ENCODE results near the gene EGFL7. TPM values are rescaled to one million over a fixed set of nuclear protein-coding genes. Genes with fewer than 3 reads are reported as not detected.

Gene EGFL7
- total RNA-seq: 100 to 1,000 TPM; 101 to 106 TPM
- 68.5 TPM for polyA plus RNA-seq (ENCODE audit: insufficient read depth, low read depth, low replicate concordance)
- long read RNA-seq, donor 1, transcript EGFL7-202 (9 exons, 1,282 nt): major isoform, 8 of 34 reads
- long read RNA-seq, donor 1, transcript EGFL7-204 (10 exons, 1,529 nt): minor isoform, 6 of 34 reads
- long read RNA-seq, donor 1, partial matches to known transcripts: 18 of 34 reads
- long read RNA-seq, donor 1, other reads (novel, unspliced or antisense): 0 of 34 reads
- long read RNA-seq, donor 2, partial matches to known transcripts: 19 of 26 reads
- long read RNA-seq, donor 2, other reads (novel, unspliced or antisense): 0 of 26 reads

GRCh38 chr9:136662656-136663581, at the start of gene EGFL7:
Gene EGFL7 (plus strand): TSS chr9:136662916. CDS start chr9:136668283, 5,367 bp downstream.
- no peak for DNase-seq

GRCh38 chr9:136613824-136614371, 48.8 kb upstream of the EGFL7 start:
- intact Hi-C loops (cut with DNase I; ENCODE audit: low total_unique reads): no loop called here
- DNase-seq: no peak
- H3K9me3 ChIP-seq: no peaks in the 10 kb centered on the region
- 85 to 87% methylated on average over 14 to 16 of the region's 19 CpGs for WGBS, 2 donors
- no peaks in the 10 kb centered on the region for H3K4me1 ChIP-seq
- H3K36me3 ChIP-seq (ENCODE audit: low read depth, missing control alignments): no peaks in the 10 kb centered on the region
- H3K27me3 ChIP-seq: no peaks in the 10 kb centered on the region
- no peak overlapping the region for H3K4me3 ChIP-seq
- no peak for TF ChIP-seq POLR2A (IDR thresholded peaks at IDR 0.05)
- no peak for TF ChIP-seq CTCF (IDR thresholded peaks at IDR 0.05)
- H3K27ac ChIP-seq: no peak overlapping the region

More at GRCh38 chr9:136662656-136663581, at the start of gene EGFL7:
- H3K4me3 ChIP-seq: peak within 1 kb of the TSS; percentile 0 to 59
- no peaks in the 10 kb centered on the region for H3K9me3 ChIP-seq
- H3K36me3 ChIP-seq (ENCODE audit: low read depth, missing control alignments): no peaks in the 10 kb centered on the region
- no peak within 1 kb of the TSS for H3K27ac ChIP-seq
- WGBS, 2 donors: 82 to 86% methylated on average over 28 to 38 of the region's 38 CpGs
- no peaks in the 10 kb centered on the region for H3K4me1 ChIP-seq
- intact Hi-C loops (cut with DNase I; ENCODE audit: low total_unique reads): no loop called here
- no peak for TF ChIP-seq POLR2A (IDR thresholded peaks at IDR 0.05)
- TF ChIP-seq CTCF (IDR thresholded peaks at IDR 0.05): no peak
- H3K27me3 ChIP-seq: no peaks in the 10 kb centered on the region

- Histone ChIP-seq H3K27me3 (no peaks in the 10 kb centered on the region), H3K9me3 (no peaks in the 10 kb centered on the region), H3K36me3 (ENCODE audit: low read depth, missing control alignments) (no peaks in the 10 kb centered on the region), H3K4me1 (no peaks in the 10 kb centered on the region), H3K27ac (no peak overlapping the region), H3K4me3 (no peak overlapping the region)
- intact Hi-C loops (cut with DNase I; ENCODE audit: low total_unique reads): no loop called here
- no peak for DNase-seq
- TF ChIP-seq POLR2A (IDR thresholded peaks at IDR 0.05): no peak
- no peak for TF ChIP-seq CTCF (IDR thresholded peaks at IDR 0.05)
- 87 to 96% methylated on average over 5 to 19 of the region's 22 CpGs for WGBS, 2 donors
These were observed 48.3 kb upstream of the EGFL7 start for GRCh38 chr9:136614372-136614922.

- H3K4me3 ChIP-seq: no peak overlapping the region
- intact Hi-C loops (cut with DNase I; ENCODE audit: low total_unique reads): no loop called here
- H3K27me3 ChIP-seq: no peaks in the 10 kb centered on the region
- TF ChIP-seq POLR2A (IDR thresholded peaks at IDR 0.05): no peak
- no peak for TF ChIP-seq CTCF (IDR thresholded peaks at IDR 0.05)
- no peak for DNase-seq
- no peaks in the 10 kb centered on the region for H3K9me3 ChIP-seq
- H3K27ac ChIP-seq: no peak overlapping the region
- H3K4me1 ChIP-seq: peaks cover 3% of the 10 kb centered on the region
- WGBS, 2 donors: 88 to 97% methylated on average over 18 to 25 of the region's 25 CpGs
- H3K36me3 ChIP-seq (ENCODE audit: low read depth, missing control alignments): no peaks in the 10 kb centered on the region
These were observed 47.6 kb upstream of the EGFL7 start for GRCh38 chr9:136614967-136615623.
